GM21515 (cell line): ENCODE data around the gene SLC25A26.
"Not testable (repeated sequence)": the region's sequence is repeated elsewhere in the genome, so short reads cannot be mapped to it uniquely, and the experiment has no call there.

Source experiments
- ATAC-seq: cut with Tn5 transposase; IDR thresholded peaks from one replicate; pipeline ENCODE4 v1.9.1; 2021; ENCODE audit not compliant: unreplicated experiment

Gene SLC25A26

DNA sequence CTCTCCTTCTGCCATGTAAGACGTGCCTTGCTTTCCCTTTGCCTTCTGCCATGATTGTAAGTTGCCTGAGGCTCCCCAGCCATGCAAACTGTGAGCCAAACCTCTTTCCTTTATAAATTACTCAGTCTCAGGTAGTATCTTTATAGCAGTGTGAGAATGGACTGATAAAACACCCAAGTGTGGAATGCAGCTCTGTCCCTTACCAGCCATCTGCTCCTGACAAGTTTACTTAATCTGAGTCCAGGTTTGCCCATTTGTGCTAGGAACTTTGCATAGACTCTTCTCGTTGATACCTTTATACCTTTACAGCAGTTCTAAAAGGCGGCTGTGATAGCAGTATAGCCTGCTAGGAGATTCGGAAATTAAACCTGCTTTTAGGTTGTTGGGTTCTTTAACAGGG, 48.1 kb downstream of the SLC25A26 start:
- ATAC-seq, result no peak

GRCh38 chr3:66269411-66269810, 48.6 kb downstream of the SLC25A26 start:
- no peak for ATAC-seq

DNA sequence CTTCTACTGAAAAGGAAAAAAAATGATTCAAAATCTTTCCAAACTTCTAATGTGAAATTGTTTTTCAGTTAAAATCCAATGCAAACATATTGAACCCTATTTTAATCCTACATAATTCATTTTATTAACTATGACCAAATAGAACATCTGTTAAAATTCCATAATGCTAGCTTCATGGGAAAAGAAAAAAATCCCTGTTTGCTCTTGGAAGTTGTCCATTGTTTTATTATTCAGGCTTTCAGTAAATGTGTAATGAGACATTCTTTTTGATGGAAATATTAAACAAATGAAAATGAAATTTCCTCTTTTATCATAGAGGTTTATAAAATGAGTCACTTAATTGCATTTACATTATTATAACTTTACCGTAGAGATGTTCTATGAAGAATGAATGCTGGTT, 49.5 kb downstream of the SLC25A26 start:
- no peak for ATAC-seq

- ATAC-seq, result no peak
Observed at GRCh38 chr3:66270701-66271100, 49.9 kb downstream of the SLC25A26 start.

DNA sequence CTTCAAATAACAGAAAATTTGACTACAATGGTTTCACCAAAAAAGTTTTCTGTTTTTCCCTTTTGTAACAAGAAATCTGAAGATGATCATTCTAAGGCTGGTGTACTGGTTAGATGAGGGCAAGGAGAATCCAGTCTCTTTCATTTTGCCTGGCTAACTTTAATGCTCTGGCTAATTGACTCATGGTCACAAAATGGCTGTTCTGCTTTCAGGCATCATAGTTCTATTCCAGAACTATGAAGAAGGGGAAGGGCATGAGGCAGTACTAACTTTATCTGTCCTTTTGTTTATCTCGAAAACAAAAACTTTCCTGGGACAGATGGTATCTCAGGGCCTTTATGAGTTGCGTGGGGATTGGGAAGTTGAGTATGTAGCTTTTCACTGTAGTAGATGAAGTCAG, 50.4 kb downstream of the SLC25A26 start:
- no peak for ATAC-seq

GRCh38 chr3:66272016-66272415, 51.2 kb downstream of the SLC25A26 start:
- ATAC-seq, result no peak

DNA sequence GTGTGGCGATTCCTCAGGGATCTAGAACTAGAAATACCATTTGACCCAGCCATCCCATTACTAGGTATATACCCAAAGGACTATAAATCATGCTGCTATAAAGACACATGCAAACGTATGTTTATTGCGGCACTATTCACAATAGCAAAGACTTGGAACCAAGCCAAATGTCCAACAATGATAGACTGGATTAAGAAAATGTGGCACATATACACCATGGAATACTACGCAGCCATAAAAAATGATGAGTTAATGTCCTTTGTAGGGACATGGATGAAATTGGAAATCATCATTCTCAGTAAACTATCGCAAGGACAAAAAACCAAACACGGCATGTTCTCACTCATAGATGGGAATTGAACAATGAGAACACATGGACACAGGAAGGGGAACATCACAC, 54.0 kb downstream of the SLC25A26 start:
- not testable (repeated sequence) for ATAC-seq

- ATAC-seq, result no peak
Observed at GRCh38 chr3:66276705-66277274, 56.0 kb downstream of the SLC25A26 start.

GRCh38 chr3:66279168-66279567, 58.4 kb downstream of the SLC25A26 start:
- no peak for ATAC-seq

- no peak for ATAC-seq
Observed at GRCh38 chr3:66280304-66280703, 59.5 kb downstream of the SLC25A26 start.

- ATAC-seq, result not testable (repeated sequence)
Observed at GRCh38 chr3:66291922-66292321, 71.1 kb downstream of the SLC25A26 start.

GRCh38 chr3:66297260-66297873, 76.6 kb downstream of the SLC25A26 start:
- ATAC-seq, result no peak

GRCh38 chr3:66297900-66298299, 77.1 kb downstream of the SLC25A26 start:
- no peak for ATAC-seq

- ATAC-seq, result no peak
Observed at GRCh38 chr3:66298591-66298990, 77.8 kb downstream of the SLC25A26 start.

DNA sequence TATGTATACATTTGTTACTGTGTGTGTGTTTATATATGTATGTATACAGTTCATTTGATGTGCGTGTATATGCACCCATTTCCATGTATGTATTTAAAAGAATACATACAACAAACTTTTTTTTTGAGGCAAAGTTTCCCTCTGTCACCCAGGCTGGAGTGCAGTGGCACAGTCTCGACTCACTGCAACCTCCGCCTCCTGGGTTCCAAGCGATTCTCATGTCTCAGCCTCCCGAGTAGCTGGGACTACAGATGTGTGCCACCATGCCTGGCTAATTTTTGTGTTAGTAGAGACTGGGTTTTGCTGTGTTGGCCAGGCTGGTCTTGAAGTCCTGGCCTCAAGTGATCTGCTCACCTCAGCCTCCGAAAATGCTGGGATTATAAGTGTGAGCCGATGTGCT, 78.3 kb downstream of the SLC25A26 start:
- ATAC-seq, result not testable (repeated sequence)

- ATAC-seq, result no peak
Observed at GRCh38 chr3:66299891-66300290, 79.1 kb downstream of the SLC25A26 start.

GRCh38 chr3:66302288-66302687, 81.5 kb downstream of the SLC25A26 start:
- ATAC-seq, result no peak

DNA sequence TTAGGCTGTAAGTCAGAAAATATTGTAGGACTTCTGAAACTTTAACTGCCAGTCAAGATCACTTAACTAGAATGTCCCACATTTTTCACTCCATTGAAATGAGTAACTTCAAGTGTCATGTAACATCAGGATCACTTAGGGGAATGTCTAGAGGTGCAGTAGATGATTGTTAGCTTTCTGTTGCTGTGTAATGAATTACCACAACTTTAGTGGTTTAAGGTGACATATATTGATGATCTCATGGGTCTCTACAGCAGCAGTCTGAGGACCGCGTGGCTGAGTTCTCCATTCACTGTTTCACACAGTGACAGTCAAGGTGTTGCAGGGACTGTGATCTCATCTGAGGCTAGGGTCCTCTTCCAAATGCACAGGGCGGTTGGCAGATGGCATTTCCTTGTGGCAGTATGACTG, 82.7 kb downstream of the SLC25A26 start:
- no peak for ATAC-seq

- ATAC-seq, result no peak
Observed at GRCh38 chr3:66304293-66304692, 83.5 kb downstream of the SLC25A26 start.

DNA sequence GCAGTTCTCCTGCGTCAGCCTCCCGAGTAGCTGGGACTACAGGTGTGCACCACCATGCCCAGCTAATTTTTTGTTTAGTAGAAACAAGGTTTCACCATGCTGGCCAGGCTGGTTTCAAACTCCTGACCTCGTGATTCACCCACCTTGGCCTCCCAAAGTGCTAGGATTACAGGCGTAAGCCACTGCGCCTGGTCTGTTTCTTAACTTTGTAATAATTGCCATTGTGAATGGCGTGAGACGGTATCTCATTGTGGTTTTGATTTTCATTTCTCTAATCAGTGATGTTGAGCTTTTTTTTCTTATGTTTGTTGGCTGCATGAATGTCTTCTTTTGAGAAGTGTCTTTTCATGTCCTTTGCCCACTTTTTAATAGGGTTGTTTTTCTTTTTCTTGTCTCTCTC, 85.3 kb downstream of the SLC25A26 start:
- not testable (repeated sequence) for ATAC-seq

DNA sequence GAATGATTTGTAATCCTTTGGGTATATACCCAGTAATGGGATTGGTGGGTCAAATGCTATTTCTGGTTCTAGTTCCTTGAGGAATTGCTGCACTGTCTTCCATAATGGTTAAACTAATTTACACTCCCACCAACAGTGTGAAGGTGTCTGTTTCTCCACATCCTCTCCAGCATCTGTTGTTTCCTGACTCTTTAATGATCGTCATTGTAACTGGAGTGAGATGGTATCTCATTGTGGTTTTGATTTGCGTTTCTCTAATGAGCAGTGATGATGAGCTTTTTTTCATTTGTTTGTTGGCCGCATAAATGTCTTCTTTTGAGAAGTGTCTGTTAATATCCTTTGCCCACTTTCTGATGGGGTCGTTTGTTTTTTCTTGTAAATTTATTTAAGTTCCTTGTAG, 86.2 kb downstream of the SLC25A26 start:
- ATAC-seq, result not testable (repeated sequence)

- no peak for ATAC-seq
Observed at GRCh38 chr3:66312039-66312438, 91.2 kb downstream of the SLC25A26 start.

DNA sequence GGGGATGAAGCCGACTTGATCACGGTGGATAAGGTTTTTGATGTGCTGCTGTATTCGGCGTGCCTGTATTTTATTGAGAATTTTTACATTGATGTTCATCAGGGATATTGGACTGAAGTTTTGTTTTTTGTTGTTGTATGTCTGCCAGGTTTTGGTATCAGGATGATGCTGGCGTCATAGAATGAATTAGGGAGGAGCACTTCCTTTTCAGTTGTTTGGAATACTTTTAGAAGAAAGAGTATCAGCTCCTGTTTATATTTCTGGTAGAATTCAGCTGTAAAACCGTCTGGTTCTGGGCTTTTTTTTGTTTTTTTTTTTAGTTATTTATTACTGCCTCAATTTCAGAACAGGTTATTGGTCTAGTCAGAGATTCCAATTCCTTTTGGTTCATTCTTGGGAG, 93.7 kb downstream of the SLC25A26 start:
- ATAC-seq, result no peak
